Cardiac fibroblast (primary cell): Measurements from ENCODE around the gene SURF1.

Experiments used
- DNase-seq, 2 donors: peaks; one replicate each; pipeline versions ENCODE4 v3.0.0 to v3.0.0-alpha.2; 2010; ENCODE audit warnings: low read depth in 2 of 2
- H3K4me3 ChIP-seq, 2 donors: replicated peaks in 1 of 2; 1 replicate in 1 of 2; 2 replicates in 1 of 2; pipeline ENCODE4 v1.5.1; 2011; ENCODE audit warnings: low read depth in 2 of 2, low read length in 2 of 2, mild to moderate bottlenecking in 2 of 2, moderate library complexity in 1 of 2
- TF ChIP-seq, protein P1 (sequence below): IDR thresholded peaks from one replicate; pipeline ENCODE4 v1.5.1; 2011; ENCODE audit warnings: low read depth, mild to moderate bottlenecking, low read length, inconsistent platforms

The SURF1 gene

DNA sequence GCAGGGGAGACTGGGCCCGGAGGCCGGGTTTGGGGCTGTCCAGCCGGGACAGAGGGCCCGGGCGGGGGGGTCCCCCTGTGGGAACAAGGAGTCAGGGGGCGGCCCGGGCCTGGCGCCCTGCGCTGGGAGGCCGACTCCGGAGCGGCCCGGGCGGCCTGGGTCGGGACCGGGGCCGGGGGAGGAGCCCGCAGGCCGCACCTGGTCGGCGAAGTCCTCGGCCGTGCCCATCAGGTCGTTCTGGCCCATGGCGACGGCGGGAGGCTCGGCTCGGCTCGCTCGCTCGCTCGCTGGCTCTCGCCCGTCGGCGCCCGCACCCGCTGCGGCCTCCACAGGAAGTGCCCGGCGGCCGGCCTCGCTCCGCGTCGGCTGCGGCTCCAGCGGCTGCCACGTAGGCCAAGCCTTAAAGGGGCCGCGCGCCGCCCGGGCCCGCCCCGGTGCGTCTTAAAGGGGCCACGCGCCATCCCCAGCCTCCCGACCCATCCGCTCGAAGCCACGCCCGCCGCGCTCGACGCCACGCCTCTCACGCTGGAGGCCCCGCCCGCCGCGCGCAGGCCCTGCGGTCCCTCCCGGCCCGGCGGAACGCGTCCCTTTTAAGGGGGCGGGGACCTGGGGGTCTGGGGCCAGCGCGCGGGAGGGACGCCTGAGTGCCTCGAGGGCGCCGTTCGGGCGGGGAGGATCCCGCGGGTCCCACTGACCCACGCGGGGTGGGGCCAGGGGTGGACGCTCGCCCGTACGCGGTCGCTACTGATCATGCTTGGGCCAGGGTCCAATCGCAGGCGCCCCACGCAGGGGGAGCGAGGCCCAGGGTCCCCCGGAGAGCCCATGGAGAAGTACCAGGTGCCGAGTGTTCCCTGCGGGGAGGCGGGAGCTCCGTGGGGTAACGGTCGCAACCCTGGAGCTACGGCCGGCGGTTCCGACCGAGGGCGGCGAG lies 19.7 kb upstream of the SURF1 start, which contains the start of the genes STKLD1 and SURF4:
Gene STKLD1, plus strand, starts transcription at position 643 of the 931 bp plus-strand sequence. Its CDS starts 108 bp downstream, at position 751.
Gene SURF4, minus strand, starts transcription at position 337 of the 931 bp plus-strand sequence. Its CDS starts 91 bp downstream, at position 246.
- peak; percentile 96 to 98 for DNase-seq
- TF ChIP-seq, protein P1, sequence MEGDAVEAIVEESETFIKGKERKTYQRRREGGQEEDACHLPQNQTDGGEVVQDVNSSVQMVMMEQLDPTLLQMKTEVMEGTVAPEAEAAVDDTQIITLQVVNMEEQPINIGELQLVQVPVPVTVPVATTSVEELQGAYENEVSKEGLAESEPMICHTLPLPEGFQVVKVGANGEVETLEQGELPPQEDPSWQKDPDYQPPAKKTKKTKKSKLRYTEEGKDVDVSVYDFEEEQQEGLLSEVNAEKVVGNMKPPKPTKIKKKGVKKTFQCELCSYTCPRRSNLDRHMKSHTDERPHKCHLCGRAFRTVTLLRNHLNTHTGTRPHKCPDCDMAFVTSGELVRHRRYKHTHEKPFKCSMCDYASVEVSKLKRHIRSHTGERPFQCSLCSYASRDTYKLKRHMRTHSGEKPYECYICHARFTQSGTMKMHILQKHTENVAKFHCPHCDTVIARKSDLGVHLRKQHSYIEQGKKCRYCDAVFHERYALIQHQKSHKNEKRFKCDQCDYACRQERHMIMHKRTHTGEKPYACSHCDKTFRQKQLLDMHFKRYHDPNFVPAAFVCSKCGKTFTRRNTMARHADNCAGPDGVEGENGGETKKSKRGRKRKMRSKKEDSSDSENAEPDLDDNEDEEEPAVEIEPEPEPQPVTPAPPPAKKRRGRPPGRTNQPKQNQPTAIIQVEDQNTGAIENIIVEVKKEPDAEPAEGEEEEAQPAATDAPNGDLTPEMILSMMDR: no peak
- H3K4me3 ChIP-seq: peak within 1 kb of the TSS; percentile 87

DNA sequence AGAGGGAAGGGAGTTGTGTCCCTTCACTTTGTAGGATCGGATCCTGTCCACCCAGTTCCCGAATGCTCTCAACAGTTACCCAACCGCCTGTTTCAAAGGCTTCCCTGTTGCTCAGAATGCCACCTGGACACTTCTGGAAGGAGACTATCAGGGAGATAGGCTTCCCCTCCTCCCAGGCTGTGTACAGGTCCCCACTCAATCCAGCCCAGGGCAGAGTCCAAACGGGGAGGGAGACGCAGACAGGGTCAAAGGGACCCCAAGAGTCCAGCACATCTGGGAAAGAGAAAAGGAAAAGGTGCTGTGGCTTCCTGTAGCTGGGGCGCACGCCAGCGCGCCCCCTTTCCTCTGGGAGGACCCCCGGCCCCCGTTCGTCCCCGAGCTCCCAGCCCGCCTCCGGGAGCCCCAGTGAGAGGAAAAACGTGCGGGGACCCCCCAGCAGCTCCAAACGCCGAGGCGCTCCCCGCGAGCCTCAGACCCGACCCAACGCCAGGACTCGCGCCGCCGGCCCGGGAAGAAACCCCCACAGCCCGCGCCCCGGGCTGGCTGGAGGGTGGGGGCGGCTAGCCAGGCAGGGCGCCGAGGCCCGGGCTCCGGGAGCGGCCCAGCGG lies 18.9 kb upstream of the SURF1 start:
- TF ChIP-seq, protein P1: no peak
- peak; percentile 39 to 61 for DNase-seq
- H3K4me3 ChIP-seq: peak overlapping the region; percentile 87

DNA sequence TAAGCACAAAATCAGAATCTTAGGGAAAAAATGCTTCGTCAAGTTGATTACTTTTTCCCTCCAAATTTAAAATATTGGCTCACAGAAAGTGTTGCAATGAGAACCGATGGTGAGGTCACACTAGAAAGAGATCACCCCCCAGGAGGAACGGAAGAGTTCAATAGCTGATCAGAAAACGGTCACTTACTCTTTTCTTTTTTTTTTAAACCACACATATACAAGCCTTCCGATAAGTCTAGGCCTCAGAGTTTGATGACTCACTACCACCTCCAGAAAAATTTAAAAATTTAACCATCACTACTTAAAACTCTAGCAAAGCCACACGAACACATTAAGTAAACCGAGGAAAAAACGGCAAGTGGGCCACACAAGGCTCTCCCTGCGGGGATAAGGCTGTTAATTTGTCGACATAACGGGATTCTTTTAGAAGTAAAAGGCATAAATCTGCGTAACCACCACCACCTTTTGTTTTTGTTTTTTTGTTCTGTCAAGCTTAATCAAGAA lies 18.4 kb upstream of the SURF1 start:
- DNase-seq: peak; percentile 49 to 75
- TF ChIP-seq, protein P1: no peak
- peak overlapping the region; percentile 87 for H3K4me3 ChIP-seq

DNA sequence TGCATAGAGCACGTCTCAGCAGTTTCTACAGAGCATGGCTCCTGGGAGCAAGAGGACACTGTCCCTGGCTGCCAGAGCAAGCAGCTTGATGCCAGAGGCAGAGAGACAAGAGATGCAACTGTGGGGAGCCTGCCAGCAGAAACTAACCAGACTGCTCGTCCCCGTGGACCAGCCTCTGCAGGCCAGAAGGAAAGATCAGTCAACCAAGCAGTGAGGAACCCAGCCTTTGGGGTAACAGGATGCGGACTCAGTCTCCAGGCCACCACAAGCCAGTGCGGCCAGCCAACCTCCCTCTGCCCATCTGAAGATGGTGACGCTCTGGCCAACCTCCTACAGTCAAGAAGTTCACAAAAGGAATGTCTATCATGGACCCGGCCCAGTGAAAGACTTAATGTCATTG lies 15.9 kb upstream of the SURF1 start:
- DNase-seq: no peak
- TF ChIP-seq, protein P1: no peak
- no peak overlapping the region for H3K4me3 ChIP-seq

DNA sequence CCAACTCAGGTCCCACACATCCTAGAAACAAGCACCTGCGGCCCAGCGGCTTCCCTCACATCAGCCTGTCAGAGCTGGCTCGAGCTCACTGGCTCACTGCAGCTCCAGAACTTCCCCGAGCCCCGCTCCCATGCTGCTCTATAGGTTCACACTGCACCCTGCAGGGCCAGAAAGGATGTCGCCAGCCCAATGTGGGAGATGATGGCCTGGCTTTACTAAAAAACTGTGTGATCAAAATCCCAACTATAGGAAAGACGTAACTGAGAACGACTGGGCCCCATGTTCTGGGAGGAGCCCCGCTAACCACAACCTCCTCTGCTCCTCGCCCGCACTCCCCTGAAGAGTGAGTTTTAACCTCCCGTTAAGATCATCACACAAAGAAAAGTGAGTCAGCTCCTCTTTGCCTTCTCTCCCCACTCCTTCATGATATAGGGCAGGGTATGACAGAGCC lies 15.0 kb upstream of the SURF1 start:
- no peak overlapping the region for H3K4me3 ChIP-seq

DNA sequence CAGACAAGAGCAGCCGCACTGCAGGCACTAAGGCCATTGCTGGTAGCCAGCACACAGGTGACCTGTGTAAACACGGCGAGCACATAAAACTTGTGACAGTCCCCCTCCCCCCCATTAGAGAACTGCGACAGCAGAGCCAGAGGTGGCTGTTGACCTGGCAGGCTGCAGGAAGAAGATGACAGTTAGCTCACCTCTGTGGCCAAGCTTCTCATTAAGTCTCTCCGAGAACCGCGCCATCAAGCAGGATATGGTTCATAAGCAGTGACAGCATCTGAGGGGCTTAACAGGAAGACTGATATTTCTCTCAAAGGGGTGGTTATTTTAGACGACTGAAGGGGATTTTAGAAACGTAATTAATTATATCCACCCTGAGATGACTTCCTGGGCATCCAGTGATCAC lies 14.4 kb upstream of the SURF1 start:
- TF ChIP-seq, protein P1: no peak
- DNase-seq: no peak

More for the DNA sequence above, 15.0 kb upstream of the SURF1 start:
- no peak for DNase-seq
- TF ChIP-seq, protein P1: no peak

More for the DNA sequence above, 14.4 kb upstream of the SURF1 start:
- H3K4me3 ChIP-seq: no peak overlapping the region
